Endodermal cell (in vitro differentiated cells): ENCODE data around the gene AHI1. TPM values are rescaled to one million over a fixed set of nuclear protein-coding genes. Genes with fewer than 3 reads are reported as not detected.

Experiments used
- DNase-seq: peaks from one replicate; pipeline ENCODE4 v3.0.0-alpha.2; 2017
- H3K27ac ChIP-seq: 2 replicates; pipeline ENCODE4 v1.5.1; 2013; ENCODE audit warnings: mild to moderate bottlenecking, low read depth, low read length, moderate library complexity
- H3K27me3 ChIP-seq: 2 replicates; pipeline ENCODE4 v1.6.1; 2013; ENCODE audit warnings: mild to moderate bottlenecking, low read length, moderate library complexity; ENCODE audit not compliant: insufficient read depth, control insufficient read depth, poor library complexity, severe bottlenecking
- H3K36me3 ChIP-seq: 2 replicates; pipeline ENCODE4 v1.7.0; 2013; ENCODE audit warnings: mild to moderate bottlenecking, low read length, moderate library complexity; ENCODE audit not compliant: control insufficient read depth, insufficient read depth
- H3K4me1 ChIP-seq: one replicate; pipeline ENCODE4 v1.7.0; 2013; ENCODE audit warnings: low read length; ENCODE audit not compliant: control insufficient read depth, insufficient read depth
- H3K4me3 ChIP-seq: 2 replicates; pipeline ENCODE4 v1.5.1; 2013; ENCODE audit warnings: mild to moderate bottlenecking, low read length, moderate library complexity
- H3K9ac ChIP-seq: 2 replicates; pipeline ENCODE4 v1.6.1; 2013; ENCODE audit warnings: mild to moderate bottlenecking, low read length, moderate library complexity; ENCODE audit not compliant: poor library complexity, severe bottlenecking; ENCODE audit errors: extremely low read depth
- H3K9me3 ChIP-seq: 2 replicates; pipeline ENCODE4 v1.6.1; 2013; ENCODE audit warnings: mild to moderate bottlenecking, low read length, moderate library complexity; ENCODE audit not compliant: control insufficient read depth
- H3K27ac Mint-ChIP-seq: 2 replicates; pipeline ENCODE4 v1.8.0; 2020; ENCODE audit warnings: mixed read lengths
- H3K27me3 Mint-ChIP-seq: 2 replicates; pipeline ENCODE4 v1.8.0; 2021; ENCODE audit warnings: mild to moderate bottlenecking, mixed read lengths; ENCODE audit not compliant: insufficient read depth
- H3K36me3 Mint-ChIP-seq: 2 replicates; pipeline ENCODE4 v1.8.0; 2020; ENCODE audit warnings: low read depth, mixed read lengths
- H3K4me1 Mint-ChIP-seq: 2 replicates; pipeline ENCODE4 v1.8.0; 2020; ENCODE audit warnings: mixed read lengths
- H3K4me3 Mint-ChIP-seq: 2 replicates; pipeline ENCODE4 v1.8.0; 2020; ENCODE audit warnings: mild to moderate bottlenecking, moderate library complexity, mixed read lengths
- H3K9me3 Mint-ChIP-seq: 2 replicates; pipeline ENCODE4 v1.8.0; 2020; ENCODE audit warnings: mild to moderate bottlenecking, mixed read lengths
- CTCF ChIP-seq: fragments of 200-600 bp; sonication (generic); conservative IDR thresholded peaks from 2 replicates; pipeline ENCODE4 v1.5.0; 2021; ENCODE audit warnings: antibody characterized with exemption, mild to moderate bottlenecking
- WGBS, 2 experiments: methylation state at CpG; one replicate each; pipeline versions ENCODE4 v1.1.5 to v1.1.7; 2013; ENCODE audit warnings: missing lambda C conversion rate in 2 of 2, mixed read lengths in 1 of 2; ENCODE audit not compliant: insufficient coverage in 1 of 2, insufficient read length in 1 of 2; 5-methylcytosine and 5-hydroxymethylcytosine counted together
- total RNA-seq, 2 donors: library from RNA; stranded (reverse); fragmentation: NEBNext Ultra II Directional in 1 of 2; extraction: Animal tissue kit (Norgen Biotek cat#: 25700) in 1 of 2; gene quantifications; 2 replicates in 1 of 2; 3 replicates in 1 of 2; pipeline ENCODE4 v1.2.1, GENCODE V29; 2021

AHI1 gene
- total RNA-seq, 2 donors from 2014 or later, result 24.9 to 34.9 TPM

GRCh38 chr6:135481783-135482369 lies 15.7 kb downstream of the AHI1 start:
- no peak for TF ChIP-seq CTCF
- Histone ChIP-seq H3K4me3 (no peak overlapping the region), H3K27ac (no peak overlapping the region), H3K36me3 (peaks cover 54% of the 10 kb centered on the region), H3K9ac (no peak overlapping the region), H3K4me1 (no peaks in the 10 kb centered on the region), H3K27me3 (no peaks in the 10 kb centered on the region), H3K9me3 (peaks cover 73% of the 10 kb centered on the region)
- WGBS, 2 experiments, result 98 to 100% methylated on average over 1 to 3 of the region's 3 CpGs
- no peaks in the 10 kb centered on the region for H3K27me3 Mint-ChIP-seq
- H3K36me3 Mint-ChIP-seq, result peaks cover 74% of the 10 kb centered on the region
- H3K4me1 Mint-ChIP-seq, result no peaks in the 10 kb centered on the region
- peaks cover 65% of the 10 kb centered on the region for H3K9me3 Mint-ChIP-seq
- H3K4me3 Mint-ChIP-seq, result no peak overlapping the region
- no peak for DNase-seq
- H3K27ac Mint-ChIP-seq, result no peak overlapping the region

DNA sequence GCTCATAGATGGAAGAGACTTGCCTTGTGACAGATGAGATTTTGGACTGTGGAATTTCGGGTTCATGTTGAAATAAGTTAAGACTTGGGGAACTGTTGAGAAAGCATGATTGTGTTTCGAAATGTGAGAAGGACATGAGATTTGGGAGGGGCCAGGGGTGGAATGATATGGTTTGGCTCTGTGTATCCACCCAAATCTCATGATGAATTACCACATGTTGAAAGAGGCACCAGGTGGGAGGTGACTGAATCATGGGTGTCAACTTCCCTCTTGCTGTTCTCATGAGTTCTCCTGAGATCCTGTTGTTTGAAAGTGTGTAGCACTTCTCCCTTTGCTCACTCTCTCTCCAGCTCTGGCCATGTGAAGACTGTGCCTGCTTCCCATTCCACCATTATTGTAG lies 17.9 kb downstream of the AHI1 start:
- Histone ChIP-seq H3K36me3 (peaks cover 47% of the 10 kb centered on the region), H3K27me3 (no peaks in the 10 kb centered on the region), H3K27ac (no peak overlapping the region), H3K9ac (no peak overlapping the region), H3K4me1 (no peaks in the 10 kb centered on the region), H3K9me3 (peaks cover 67% of the 10 kb centered on the region), H3K4me3 (peak overlapping the region; percentile 18)
- Mint-ChIP-seq H3K9me3 (peaks cover 65% of the 10 kb centered on the region), H3K27me3 (no peaks in the 10 kb centered on the region), H3K36me3 (peaks cover 67% of the 10 kb centered on the region), H3K4me1 (no peaks in the 10 kb centered on the region), H3K27ac (no peak overlapping the region), H3K4me3 (no peak overlapping the region)
- no peak for TF ChIP-seq CTCF
- no peak for DNase-seq
- WGBS, 2 experiments, result 85 to 100% methylated on average over 1 to 2 of the region's 2 CpGs

- Histone ChIP-seq H3K4me3 (no peak overlapping the region), H3K4me1 (no peaks in the 10 kb centered on the region), H3K36me3 (peaks cover 41% of the 10 kb centered on the region), H3K27ac (no peak overlapping the region), H3K9me3 (peaks cover 57% of the 10 kb centered on the region), H3K9ac (no peak overlapping the region), H3K27me3 (no peaks in the 10 kb centered on the region)
- Mint-ChIP-seq H3K27ac (no peak overlapping the region), H3K27me3 (no peaks in the 10 kb centered on the region), H3K4me3 (no peak overlapping the region), H3K36me3 (peaks cover 59% of the 10 kb centered on the region), H3K9me3 (peaks cover 57% of the 10 kb centered on the region), H3K4me1 (no peaks in the 10 kb centered on the region)
- TF ChIP-seq CTCF, result no peak
- DNase-seq, result no peak
Observed at GRCh38 chr6:135478626-135479025, 18.9 kb downstream of the AHI1 start.
